Activated CD4-positive, CD25-positive, alpha-beta regulatory T cell (primary cell): ENCODE measurements around the gene EXOC1.

ENCODE experiments used
- DNase-seq, 4 experiments: peaks; one replicate each; lab custom pipeline; 2025; lab: John Stamatoyannopoulos, UW

EXOC1 gene

DNA sequence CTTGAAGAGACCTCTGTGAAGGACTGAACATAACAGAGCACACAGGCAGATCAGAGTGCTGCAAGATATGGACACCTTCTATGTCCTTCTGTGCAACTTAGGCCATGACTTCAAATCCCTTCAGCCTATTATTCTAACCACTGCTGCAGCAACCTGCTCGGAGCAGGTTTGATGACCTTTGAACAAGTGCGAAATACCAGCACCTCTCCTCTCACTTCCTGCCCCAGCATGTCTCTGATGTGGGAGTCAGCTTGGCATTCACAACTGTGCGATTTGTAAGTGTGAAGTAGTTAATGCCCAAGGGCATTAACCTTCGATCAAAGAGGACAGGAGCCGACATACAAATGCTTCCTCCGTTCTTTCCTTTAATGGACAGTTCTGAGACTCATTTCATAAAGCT, 1.6 kb upstream of the EXOC1 start:
- no peak for DNase-seq

- no peak for DNase-seq
Observed at GRCh38 chr4:55854129-55854528, 681 bp downstream of the EXOC1 start.

GRCh38 chr4:55857586-55857985, 4.1 kb downstream of the EXOC1 start:
- no peak for DNase-seq

- no peak for DNase-seq
Observed at GRCh38 chr4:55859711-55860110, 6.3 kb downstream of the EXOC1 start.

DNA sequence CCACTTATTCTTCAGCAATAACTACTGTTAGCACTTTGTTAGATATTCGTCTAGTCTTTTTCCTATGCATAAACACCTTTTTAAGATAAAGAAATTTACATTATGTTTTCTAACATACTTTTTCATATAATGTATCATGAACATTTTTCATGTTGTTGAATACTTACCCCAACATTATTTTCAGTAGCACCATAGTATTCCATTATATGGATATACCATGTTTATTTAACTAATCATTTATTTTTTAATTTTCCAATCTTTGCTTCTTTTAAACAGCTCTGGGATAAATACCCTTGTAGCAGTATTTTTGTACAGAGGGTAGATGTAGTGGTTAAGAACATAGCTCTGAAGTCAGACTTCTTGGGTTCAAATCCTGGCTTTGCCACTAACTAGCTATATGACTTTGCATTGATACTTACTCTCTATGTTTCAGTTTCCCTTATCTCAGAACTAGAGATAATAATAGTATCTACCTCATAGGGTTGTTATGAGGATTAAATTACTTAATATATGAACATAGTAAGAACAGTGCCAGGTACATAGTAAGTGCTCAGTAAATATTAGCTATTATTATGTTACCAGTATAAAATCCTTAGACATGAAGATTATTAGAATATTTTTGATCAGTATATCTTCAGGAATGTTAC, 11.3 kb downstream of the EXOC1 start:
- DNase-seq: no peak

DNA sequence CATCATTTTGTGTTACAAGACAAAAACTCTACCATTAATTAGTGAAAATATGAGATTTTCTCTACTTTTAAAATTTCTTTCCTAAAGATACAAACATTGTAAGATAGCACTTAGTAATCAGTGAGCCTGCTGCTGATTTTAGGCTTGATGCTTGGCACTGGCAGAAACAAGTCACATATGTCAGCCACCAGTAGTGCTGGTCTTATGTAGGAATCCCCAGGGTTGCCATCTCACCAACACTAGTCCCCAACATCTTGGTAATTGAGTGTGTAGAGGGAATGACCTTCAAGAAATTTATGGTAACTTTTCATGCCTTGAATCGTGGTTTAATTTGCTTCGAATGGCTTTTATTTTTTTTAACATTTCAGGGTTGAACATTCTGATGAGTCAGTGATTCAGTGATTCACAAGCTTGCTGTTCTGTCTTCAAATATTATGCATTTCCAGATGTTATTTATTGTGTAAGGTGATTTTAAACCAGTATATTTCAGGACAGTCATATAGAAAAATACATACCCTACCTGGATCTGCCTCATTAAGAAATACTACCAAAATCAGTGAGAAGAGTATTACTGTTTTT, 11.9 kb downstream of the EXOC1 start:
- DNase-seq: no peak

- no peak for DNase-seq
Observed at GRCh38 chr4:55866290-55866907, 13.0 kb downstream of the EXOC1 start.

DNA sequence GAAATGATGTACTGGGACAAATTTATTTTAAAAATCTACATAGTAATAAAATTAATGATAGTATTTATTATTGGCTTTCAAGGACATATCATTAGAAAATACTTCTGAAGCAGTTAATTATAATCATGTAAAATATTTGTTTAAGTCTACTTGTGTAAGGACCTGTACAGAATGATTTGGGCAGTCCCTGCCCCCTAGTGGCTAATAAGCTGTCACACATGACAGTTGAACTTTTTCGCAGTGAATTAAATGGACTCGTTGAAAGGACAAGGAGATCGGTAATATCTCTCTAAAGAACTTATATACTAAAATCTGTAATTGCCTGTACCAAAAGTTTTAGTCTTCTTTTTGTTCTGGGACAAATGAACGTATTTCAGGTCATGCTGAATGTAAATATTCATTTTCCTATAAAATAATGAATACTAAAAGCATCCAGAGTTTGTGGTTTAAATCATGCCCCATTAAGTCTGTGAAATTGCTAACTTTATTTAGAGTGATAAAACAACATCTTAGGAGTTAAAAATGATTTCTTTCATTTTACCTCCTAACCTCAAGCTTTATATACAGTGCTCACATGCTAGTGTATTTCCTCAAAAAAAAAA, 13.6 kb downstream of the EXOC1 start:
- DNase-seq: no peak

- DNase-seq: no peak
Observed at GRCh38 chr4:55868581-55869090, 15.2 kb downstream of the EXOC1 start.

GRCh38 chr4:55871299-55871800, 17.9 kb downstream of the EXOC1 start:
- no peak for DNase-seq

DNA sequence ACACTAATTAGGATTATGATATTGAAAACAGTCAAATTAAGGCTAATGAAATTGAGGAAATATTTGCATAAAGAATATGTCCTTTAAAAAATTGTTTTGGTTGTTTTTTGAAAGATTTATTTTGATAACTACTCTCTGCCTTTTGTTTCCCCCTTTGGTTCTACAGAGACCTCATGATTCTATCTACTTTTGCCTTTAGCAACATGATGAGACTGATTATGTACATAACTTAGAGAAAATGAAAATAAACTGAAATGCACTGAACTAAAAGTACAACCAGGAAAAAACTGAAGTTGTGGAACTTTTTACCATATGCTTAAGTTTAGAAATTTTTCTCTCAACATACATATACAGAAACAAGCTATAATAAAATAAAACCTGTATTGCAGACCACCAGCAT, 21.4 kb downstream of the EXOC1 start:
- DNase-seq: no peak

DNA sequence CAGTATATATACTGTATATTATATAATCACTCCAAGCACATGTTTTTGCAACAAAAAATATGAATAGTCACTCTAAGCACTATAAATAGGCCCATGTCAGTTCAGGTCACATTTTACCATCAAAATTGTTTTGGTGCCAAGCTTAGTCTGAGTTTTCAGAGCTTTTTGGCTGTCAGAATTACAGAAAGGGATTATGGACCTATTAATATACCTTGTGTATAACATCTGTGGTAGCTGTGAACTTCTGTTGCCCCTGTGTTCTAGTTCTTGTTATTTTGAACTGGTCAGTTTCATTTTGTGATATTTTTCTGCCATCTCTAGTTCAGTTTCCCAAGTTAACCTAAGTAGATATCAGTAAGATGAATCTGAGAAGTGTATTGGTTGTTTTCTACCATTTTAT, 22.9 kb downstream of the EXOC1 start:
- no peak for DNase-seq

GRCh38 chr4:55879224-55879623, 25.8 kb downstream of the EXOC1 start:
- DNase-seq: no peak

GRCh38 chr4:55880652-55881280, 27.3 kb downstream of the EXOC1 start:
- DNase-seq: no peak

DNA sequence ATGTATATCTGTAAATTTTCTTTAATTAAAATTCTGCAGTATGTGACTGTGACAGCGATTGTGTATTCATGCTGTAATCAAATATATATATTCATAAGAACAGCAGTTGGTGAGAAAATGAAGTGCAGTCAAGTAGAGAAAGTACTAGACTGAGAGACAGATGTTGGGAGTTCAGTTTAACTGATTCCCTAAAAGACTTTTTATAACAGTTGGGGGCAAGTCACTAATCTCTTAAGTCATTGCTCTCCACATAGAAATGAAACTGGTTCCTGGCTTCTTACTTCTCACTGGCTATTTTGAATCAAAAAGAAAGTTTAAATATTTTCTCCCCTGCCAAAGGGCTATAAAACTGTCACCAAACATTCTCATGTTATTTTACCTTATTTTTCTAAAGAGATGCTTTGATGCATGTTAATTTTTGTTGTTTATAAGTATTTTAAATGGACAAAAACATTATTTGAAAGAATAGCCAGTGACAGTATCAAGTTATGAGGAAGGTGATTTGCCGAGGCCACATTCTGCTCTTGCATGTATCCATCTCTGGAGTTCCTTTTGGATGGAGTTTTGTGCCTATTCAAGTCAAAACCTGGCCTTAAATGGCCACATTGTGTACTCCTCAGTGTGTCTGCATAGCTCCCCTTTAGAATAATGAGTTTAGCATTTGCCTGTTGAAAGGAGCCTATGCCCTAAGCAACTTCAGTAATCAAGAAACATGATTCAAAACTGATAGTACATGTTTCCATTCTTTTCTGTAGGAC, 30.8 kb downstream of the EXOC1 start:
- DNase-seq: no peak

GRCh38 chr4:55884851-55885219, 31.4 kb downstream of the EXOC1 start:
- no peak for DNase-seq

DNA sequence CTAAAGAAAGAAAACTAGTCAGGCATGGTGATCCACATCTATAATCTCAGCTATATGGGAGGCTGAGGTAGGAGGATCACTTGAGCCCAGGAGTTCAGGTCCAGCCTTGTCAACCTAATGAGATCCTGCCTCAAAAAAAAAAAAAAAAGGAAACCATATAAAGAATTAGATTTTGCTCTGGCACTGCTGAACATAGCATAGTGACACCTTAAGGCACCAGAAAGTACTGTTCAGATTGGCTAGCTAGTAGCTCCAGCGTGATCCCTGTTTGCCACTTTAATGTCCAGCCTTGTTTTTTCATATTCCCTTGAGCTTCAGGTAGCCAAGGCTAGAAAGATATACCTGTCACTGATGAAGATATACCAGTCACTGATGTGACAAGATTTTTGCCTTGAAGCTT, 34.1 kb downstream of the EXOC1 start:
- no peak for DNase-seq

DNA sequence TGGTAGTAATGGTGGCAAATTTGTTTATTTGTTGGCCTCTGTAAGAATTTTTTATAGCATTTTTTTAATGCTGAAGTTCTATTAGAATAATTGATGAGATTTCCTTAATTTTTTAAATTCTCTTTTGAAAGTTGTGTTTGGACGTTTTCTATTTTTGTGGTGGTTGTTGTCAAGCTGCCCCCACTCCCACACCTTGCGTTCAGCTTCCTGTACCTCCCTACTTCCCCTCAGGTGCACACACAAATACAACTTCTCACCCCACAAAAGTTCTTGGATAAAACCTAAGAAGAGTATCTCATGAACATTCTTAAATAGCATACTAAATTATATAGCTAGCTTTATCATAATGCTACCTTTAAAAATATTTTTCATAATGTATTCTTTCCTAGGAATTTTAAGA, 38.7 kb downstream of the EXOC1 start:
- DNase-seq: no peak

DNA sequence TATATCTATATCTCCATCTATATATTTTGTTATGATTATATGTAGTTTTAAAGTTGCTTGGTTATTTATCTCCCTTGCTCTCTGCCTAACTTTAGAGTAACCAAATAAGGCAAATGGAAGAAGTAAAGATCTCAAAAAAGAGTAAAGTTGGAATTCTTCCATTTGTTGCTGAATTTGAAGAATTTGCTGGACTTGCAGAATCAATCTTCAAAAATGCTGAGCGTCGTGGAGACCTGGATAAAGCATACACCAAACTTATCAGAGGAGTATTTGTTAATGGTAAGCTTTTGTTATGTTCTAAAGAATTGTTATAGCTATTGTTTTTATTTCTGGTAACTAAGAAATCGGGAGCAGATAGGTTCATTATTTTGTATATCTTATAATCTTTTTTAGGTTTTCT, 43.2 kb downstream of the EXOC1 start:
- no peak for DNase-seq

DNA sequence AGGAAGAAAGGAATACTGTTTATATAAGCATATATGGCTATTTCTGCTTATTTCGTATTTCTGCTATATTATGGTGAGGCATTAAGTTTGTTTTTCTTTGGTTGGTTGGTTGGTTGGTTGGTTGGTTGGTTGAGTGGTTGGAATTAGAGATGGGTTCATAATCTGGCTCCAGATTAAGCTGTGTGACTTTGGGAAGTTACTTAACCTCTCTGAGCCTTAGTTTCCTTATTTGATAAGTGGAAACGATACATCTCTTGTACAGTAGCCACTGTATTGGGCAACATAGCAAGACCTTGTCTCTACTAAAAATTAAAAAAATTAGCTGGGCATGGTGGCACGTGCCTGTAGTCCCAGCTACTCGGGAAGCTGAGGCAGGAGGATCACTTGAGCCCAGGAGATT, 49.2 kb downstream of the EXOC1 start:
- DNase-seq: no peak

DNA sequence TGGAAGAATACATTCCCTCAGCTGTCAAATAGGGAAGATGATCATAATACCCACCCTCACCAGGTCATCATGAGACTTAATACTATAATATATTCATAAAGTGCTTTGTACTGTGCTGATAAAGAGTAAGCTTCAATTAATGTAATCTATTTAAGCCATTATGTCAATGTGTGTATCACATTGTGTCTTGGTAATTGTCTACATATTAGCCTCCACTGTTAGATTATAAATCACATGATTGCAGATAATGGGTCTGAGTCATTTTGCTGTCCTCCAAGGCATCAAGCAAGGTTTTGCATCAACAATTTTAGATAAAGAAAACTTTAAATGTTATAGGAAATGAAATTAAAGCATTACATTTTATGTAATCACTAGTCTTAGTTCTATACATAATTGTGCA, 50.1 kb downstream of the EXOC1 start:
- no peak for DNase-seq

DNA sequence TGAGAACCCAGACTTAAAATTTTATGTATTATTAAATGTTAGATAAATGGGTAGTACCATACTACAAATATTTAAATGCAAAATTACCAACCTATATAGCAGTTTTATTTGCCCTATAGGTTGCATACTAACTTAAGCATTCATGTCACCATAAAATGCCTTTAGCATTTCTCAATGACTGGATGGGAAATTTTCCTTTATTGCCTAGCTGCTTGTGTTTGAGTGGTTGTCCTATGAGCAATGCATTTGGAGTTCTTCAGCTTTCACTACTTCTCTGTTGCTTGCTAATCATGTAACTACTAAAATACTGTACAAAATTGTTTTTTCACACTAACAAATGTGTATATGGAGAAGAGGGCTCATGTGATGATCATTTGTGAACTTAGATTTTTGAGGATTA, 51.1 kb downstream of the EXOC1 start:
- no peak for DNase-seq
